ENCODE results near the gene PHC2.

PHC2 gene

GRCh38 chr1:33332357-33332789, 98.5 kb downstream of the PHC2 start:
- no peak for DNase-seq (ENCODE audit: low read depth in 2 of 2)

- no peak for DNase-seq (ENCODE audit: low read depth in 2 of 2)
These were observed 99.2 kb downstream of the PHC2 start for GRCh38 chr1:33331444-33332356.

- no peak for DNase-seq (ENCODE audit: low read depth in 2 of 2)
These were observed 100.0 kb downstream of the PHC2 start for GRCh38 chr1:33330906-33331305.

DNA sequence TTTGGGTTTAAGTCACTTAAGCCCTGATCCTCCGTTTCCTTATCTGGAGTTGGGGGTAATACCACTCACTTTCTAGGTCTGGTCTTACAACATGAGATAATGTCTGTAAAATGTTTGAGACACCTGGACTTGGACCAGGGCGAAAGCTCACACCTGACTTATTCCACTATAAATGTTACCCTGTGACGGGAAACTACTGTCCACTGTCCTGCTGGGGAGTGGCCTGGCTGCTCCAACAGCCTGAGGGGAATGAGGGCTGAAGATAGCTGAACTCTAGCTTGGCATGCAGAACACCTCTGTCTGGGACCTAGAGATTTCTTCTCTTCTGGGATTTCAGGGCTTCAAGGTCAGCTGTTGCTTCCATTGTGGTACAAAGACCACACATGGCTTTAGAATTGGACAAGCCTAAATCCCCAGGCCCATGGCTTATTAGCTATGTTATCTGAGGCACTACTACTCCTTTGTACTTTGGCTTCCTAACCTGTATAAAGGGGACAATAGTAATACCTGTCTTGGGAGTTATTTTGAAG, 100.5 kb downstream of the PHC2 start:
- no peak for DNase-seq (ENCODE audit: low read depth in 2 of 2)

DNA sequence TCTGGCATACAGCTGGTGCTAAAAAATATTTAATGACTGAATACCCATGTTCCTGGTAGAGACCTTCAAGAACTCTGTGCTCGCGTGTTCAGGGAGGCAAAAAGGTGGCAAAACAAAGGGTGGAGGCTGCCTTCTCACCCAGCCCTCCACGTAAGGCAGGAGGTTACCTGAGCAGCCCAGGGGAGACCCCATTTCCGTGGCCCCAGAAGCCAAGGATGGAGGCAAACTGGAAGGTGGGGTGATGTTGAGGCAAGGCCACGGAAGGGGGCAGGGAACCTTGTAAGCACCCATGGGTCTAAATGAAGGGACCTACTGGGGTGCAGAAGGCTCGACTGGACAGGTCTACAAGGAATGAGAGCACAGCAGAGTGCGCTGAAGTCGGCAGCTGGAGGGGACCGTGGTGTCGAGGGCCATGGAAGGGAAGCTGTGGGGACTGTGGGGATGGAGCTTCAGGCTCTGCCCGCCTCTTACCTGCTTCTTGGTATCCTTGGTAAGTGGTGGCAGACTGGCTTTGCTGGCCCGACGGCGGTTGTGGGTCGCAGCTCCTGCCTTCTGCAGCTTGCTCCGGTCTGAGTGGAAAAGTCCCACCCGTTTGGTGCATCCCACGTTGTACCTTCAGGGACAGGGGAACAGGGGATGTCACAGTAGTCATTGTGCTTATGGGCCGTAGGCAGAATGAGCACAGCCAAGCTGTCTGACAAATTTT, 101.1 kb downstream of the PHC2 start:
- DNase-seq (ENCODE audit: low read depth in 2 of 2) = no peak

- no peak for DNase-seq (ENCODE audit: low read depth in 2 of 2)
These were observed 102.1 kb downstream of the PHC2 start for GRCh38 chr1:33328817-33329216.

DNA sequence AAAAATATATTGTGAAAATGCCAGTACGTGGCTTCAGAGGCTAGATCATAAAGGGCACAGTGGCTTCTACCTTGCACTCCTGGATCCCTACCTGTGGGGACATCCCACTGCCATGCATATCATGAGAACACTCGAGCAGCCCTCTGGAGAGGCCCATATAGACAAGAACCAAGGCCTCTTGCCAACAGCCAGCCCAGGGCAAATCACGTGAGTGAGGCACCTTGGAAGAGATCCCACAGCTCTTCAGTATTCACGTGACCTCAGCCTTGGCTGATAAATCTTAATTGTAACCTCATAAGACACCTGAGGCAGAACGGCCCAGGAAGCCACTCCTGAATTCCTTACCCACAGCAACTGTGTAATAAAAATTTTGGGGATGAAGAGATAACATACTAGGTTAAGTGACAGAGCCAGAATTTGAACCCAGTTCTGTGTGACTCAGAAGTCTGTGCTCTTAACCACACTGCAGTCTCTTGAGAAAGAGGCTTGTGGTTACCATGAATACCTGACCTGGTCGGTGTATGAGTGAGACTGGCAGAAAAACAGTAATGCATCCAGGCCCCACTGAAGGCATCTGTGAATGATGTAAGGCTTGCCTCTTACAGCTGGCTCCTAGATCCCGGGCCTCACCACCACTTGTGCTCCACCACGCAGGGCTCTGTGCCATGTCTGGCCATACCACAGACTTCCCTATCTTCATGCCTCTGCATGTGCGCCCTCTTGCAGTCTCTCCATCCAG, 103.1 kb downstream of the PHC2 start:
- no peak for DNase-seq (ENCODE audit: low read depth in 2 of 2)

GRCh38 chr1:33326785-33327184, 104.1 kb downstream of the PHC2 start:
- DNase-seq (ENCODE audit: low read depth in 2 of 2) = no peak

GRCh38 chr1:33324677-33325575, 106.0 kb downstream of the PHC2 start:
- DNase-seq (ENCODE audit: low read depth in 2 of 2) = no peak

DNA sequence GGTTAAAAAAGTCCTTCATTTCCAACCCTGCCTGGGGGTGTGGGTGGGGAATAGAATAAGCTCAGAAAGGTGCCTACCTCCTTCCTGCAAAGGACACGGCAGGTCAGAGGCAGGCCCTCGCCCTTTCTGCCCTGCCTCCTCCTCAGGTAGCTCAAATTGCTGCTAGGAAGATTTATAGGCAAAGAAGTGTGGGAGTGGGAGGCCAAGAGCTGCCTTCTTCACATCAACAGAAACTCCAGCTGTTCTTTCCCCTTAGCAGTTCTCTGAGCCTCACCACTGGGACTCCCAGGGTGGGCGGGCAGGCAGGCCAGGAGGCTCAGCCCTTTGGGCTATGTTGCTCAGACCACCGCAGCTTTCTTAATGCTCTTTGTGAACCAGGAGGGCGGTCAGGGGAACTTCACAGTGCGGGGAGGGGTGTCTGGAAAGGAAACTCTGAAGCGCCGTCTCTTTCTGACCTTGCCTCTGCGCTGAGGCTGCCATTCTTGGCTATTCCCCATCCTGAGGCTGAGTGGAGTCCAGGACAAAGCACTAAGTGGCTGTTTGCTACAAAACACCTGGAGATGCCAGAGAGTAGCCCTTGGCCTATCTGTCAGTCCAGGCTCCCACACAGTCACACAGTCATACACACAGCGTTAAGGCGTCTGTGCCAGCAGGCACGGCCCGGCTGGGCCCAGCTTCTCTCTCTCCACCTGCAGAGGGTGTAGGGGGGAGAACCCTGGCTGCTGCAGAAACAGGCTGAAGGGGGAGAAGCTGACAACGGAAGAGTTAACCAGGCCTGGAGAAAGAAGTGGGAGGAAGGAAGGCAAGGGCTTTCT, 107.0 kb downstream of the PHC2 start:
- no peak for DNase-seq (ENCODE audit: low read depth in 2 of 2)

GRCh38 chr1:33322870-33323585, 107.9 kb downstream of the PHC2 start:
- no peak for DNase-seq (ENCODE audit: low read depth in 2 of 2)

- DNase-seq (ENCODE audit: low read depth in 2 of 2) = no peak
These were observed 108.8 kb downstream of the PHC2 start for GRCh38 chr1:33322109-33322508.

GRCh38 chr1:33321178-33321577, 109.7 kb downstream of the PHC2 start:
- no peak for DNase-seq (ENCODE audit: low read depth in 2 of 2)

DNA sequence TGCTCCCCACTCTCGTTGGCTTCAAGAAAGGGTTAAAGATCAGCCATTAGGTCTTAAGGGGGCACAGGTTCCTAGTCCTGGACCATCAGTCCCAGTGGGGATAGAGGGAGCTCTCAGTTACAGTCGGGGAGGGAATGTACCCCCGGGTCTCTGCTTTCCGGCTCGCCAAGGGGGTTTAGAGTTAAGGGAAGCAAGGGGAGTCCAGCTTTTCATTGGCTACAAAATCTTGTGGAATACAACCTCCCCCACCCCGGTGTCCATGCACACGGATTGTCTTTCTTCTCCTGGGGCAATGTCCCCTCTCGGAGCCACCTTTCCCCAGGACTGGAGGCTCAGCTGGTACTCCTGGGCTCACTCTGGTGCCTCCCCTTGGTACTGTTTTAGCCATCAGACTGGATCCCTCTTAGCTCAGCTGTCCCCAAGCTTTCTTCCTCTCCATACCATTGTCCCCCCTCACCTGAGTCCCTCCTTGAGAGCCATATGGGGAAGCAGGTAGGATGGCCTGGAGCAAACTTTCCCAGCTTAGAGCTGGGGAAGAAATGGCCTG, 110.2 kb downstream of the PHC2 start, which contains the start of gene A3GALT2:
A3GALT2 (minus strand) TSS at position 480 of the 547 bp plus-strand sequence; CDS start at position 480, 0 bp downstream.
- no peak for DNase-seq (ENCODE audit: low read depth in 2 of 2)

- no peak for DNase-seq (ENCODE audit: low read depth in 2 of 2)
These were observed 110.8 kb downstream of the PHC2 start for GRCh38 chr1:33319949-33320618.

GRCh38 chr1:33319186-33319948, 111.5 kb downstream of the PHC2 start:
- no peak for DNase-seq (ENCODE audit: low read depth in 2 of 2)

DNA sequence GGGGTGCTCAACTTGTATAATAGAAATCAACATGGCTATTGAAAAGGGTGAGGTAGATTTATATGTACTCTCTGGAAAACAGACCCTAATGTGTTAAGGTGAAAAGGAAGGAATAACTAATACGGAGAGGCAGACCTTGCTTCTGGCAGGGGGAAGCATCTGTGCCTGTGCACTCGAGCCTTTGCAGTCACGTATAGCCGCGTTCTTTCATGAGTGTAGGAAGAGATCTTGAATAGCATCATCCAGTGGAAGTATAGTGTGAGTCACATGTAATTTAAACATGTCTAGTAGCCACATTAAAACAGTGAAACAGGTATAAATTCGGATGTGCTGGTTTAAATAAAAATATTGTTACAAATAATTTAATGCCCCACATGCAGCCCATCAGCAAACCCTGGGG, 112.9 kb downstream of the PHC2 start:
- no peak for DNase-seq (ENCODE audit: low read depth in 2 of 2)

DNA sequence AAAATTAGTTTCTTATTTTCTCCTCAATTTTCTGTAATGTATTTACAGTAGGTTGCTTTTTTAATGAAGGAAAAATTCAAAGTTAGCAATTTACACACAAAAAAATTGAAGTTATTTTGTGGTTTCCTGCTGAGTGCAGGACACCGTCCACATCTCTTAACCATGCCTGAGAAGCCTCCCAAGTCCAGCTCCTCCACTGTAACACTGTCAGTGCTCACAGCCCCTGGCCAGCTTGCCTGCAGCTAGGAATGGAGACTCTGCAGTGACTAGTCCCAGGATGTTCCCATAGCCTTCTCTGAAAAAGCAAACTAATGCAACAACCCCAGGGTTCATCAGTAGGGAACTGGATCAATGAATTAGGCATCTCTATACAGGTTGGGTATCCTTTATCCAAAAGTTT, 113.5 kb downstream of the PHC2 start:
- no peak for DNase-seq (ENCODE audit: low read depth in 2 of 2)
